Endothelial cell of umbilical vein (primary cell): ENCODE measurements around the gene RNF144B.

ENCODE experiments used
- EZH2 ChIP-seq: IDR thresholded peaks from 2 replicates; pipeline ENCODE4 v1.6.1; 2012; ENCODE audit warnings: borderline replicate concordance, low read depth, mild to moderate bottlenecking, moderate library complexity, low read length, inconsistent platforms; ENCODE audit not compliant: severe bottlenecking
- FOS ChIP-seq: IDR thresholded peaks from 2 replicates; pipeline ENCODE4 v1.6.1; 2011; ENCODE audit warnings: mild to moderate bottlenecking, low read length, moderate library complexity, borderline replicate concordance; ENCODE audit not compliant: insufficient read depth
- JUN ChIP-seq: IDR thresholded peaks from 2 replicates; pipeline ENCODE4 v1.6.1; 2011; ENCODE audit warnings: borderline replicate concordance, low read depth; ENCODE audit not compliant: insufficient read length, insufficient read depth
- MYC ChIP-seq: IDR thresholded peaks from one replicate; pipeline ENCODE4 v1.6.1; 2011; ENCODE audit warnings: mild to moderate bottlenecking, low read depth, low read length
- POLR2A ChIP-seq: IDR thresholded peaks from 2 replicates; pipeline ENCODE4 v1.6.1; 2012; ENCODE audit warnings: low read depth, mild to moderate bottlenecking, control low read depth, low read length
- POLR2AphosphoS5 ChIP-seq: IDR thresholded peaks from 2 replicates; pipeline ENCODE4 v1.6.1; 2012; ENCODE audit warnings: low read depth, mild to moderate bottlenecking, control low read depth, low read length, moderate library complexity; ENCODE audit not compliant: insufficient read depth
- TF ChIP-seq, protein P1 (sequence below), 2 donors: IDR thresholded peaks; 1 replicate in 1 of 2; 2 replicates in 1 of 2; pipeline ENCODE4 v1.5.1; 2011; ENCODE audit warnings: low read length in 2 of 2, mild to moderate bottlenecking in 2 of 2, moderate library complexity in 2 of 2, control low read depth in 1 of 2, inconsistent platforms in 1 of 2, low read depth in 1 of 2; ENCODE audit not compliant: insufficient read depth in 1 of 2; ENCODE audit errors: extremely low read depth in 1 of 2
- TF ChIP-seq, protein P2 (sequence below): IDR thresholded peaks from 2 replicates; pipeline ENCODE4 v1.6.1; 2011; ENCODE audit not compliant: insufficient read depth, insufficient read length

DNA sequence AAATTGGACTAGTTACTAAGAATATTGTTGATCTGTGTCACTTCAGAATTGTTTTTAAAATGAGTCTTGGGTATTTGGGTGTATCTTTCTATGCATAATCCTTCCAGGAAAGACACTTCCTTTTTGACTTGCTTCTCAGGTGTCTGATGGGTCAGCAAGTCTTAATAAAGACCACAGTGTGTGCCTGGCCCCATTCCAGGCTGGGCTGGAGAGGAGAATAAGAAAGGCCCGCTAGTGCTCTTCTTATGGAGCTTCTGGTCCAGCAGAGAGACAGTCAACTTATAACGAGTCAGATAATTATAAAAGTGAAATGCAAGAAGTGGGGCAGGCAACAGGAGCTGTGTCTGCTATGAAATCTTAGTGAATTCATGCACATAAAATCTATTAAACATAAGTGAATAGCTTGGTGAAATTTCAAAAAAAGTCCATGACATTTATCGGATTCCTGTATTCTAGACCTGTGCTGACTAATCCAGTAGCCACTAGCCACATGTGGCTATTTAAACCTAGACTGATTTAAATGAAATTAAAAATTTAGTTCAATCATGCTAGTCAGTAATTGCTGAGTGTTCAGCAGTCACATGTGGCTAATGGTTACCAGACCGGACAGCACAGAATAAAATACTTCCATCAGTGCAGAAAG, 42.6 kb downstream of the RNF144B start:
- TF ChIP-seq FOS, result no peak
- TF ChIP-seq, protein P1, sequence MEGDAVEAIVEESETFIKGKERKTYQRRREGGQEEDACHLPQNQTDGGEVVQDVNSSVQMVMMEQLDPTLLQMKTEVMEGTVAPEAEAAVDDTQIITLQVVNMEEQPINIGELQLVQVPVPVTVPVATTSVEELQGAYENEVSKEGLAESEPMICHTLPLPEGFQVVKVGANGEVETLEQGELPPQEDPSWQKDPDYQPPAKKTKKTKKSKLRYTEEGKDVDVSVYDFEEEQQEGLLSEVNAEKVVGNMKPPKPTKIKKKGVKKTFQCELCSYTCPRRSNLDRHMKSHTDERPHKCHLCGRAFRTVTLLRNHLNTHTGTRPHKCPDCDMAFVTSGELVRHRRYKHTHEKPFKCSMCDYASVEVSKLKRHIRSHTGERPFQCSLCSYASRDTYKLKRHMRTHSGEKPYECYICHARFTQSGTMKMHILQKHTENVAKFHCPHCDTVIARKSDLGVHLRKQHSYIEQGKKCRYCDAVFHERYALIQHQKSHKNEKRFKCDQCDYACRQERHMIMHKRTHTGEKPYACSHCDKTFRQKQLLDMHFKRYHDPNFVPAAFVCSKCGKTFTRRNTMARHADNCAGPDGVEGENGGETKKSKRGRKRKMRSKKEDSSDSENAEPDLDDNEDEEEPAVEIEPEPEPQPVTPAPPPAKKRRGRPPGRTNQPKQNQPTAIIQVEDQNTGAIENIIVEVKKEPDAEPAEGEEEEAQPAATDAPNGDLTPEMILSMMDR (IDR thresholded peaks at IDR 0.05; ENCODE audit: extremely low read depth in 1 of 2, insufficient read depth in 1 of 2, low read depth in 1 of 2, low read length in 2 of 2), result no peak
- no peak for TF ChIP-seq POLR2A
- TF ChIP-seq EZH2, result no peak
- TF ChIP-seq, protein P2, sequence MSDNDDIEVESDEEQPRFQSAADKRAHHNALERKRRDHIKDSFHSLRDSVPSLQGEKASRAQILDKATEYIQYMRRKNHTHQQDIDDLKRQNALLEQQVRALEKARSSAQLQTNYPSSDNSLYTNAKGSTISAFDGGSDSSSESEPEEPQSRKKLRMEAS, result no peak
- TF ChIP-seq POLR2AphosphoS5, result no peak
- TF ChIP-seq JUN, result no peak
- TF ChIP-seq MYC, result no peak
